ENCODE data around the gene IGSF9B. TPM values are rescaled to one million over a fixed set of nuclear protein-coding genes. Genes with fewer than 3 reads are reported as not detected.

IGSF9B gene
- polyA plus RNA-seq, 4 donors: 3.1 to 7.9 (median 6.1) TPM

DNA sequence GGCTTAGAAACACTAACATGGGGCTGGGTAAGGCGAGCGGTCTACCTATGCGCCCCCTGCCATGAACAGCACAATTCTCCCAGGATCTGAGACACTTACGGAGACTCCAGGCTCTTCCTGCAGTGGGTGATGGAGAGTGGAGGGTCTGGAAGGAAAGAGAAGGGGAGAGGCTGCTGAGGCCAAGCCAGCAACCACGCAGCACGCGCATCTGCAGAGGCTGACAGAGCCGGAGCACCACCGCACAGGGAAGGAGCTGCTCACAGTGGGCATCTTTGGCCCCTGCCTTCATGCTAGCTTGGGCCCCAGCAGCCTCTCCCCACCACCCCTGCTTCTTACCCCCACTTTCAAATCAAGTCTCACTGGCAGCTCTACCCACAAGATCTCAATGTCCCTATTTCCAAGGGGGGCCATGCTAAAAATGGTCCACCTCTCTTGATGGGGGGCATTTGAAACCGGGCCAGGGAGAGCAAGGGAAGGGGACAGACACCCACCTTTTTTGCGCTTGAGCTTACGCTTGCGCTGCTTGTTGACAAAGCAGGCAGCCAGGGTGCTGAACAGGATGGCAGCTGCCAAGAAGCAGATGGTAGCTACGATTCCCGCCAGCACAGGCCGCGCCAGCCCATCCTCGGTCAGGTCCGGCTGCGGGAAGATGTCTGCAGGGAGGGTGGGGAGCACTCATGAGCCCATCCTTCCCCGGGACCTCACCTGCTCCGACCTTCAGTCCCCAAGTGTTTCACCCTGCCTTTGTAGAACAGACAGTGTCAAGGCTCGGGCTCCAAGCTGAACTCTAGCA lies 34.5 kb downstream of the IGSF9B start:
- DNase-seq (ENCODE audit: low read depth in 4 of 4, low spot score in 2 of 4): no peak

DNA sequence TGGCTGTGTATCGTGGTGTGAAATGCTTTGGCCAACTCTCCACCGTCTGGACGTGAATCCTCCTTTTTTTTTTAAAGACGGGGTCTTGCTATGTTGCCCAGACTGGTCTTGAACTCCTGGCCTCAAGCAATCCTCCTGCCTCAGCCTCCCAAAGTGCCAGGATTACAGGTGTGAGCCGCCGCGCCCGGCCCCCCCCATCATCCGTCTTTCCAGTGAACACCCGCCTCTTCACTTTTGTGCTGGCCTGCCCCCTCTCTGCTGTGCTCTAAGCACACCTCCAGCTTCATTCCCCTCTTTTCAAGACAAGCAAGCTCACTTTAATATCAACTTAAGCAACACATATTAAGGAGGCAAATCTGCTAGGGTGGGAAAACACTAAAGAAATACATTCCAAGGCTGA lies 35.3 kb downstream of the IGSF9B start:
- no peak for DNase-seq (ENCODE audit: low read depth in 4 of 4, low spot score in 2 of 4)

DNA sequence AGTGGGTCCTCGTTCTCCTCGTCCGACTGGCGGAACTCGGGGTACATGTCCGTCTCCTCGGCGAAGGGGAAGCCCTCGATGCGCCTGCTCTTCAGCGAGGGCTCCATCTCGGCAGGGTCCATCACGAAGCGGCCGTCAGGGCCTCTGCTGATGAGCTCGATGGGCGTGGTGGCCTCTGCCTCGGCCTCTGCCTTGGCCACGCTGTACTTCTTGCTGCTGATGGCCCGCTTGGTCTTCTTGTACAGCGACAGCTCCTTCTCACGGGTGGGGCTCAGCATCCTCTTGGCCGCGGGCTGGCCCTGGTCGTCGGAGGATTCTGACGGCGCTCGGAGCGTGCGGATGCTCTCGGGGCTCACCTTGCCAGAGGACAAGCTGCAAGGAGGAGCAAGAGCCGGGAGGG lies 35.7 kb downstream of the IGSF9B start:
- DNase-seq (ENCODE audit: low read depth in 4 of 4, low spot score in 2 of 4): no peak

DNA sequence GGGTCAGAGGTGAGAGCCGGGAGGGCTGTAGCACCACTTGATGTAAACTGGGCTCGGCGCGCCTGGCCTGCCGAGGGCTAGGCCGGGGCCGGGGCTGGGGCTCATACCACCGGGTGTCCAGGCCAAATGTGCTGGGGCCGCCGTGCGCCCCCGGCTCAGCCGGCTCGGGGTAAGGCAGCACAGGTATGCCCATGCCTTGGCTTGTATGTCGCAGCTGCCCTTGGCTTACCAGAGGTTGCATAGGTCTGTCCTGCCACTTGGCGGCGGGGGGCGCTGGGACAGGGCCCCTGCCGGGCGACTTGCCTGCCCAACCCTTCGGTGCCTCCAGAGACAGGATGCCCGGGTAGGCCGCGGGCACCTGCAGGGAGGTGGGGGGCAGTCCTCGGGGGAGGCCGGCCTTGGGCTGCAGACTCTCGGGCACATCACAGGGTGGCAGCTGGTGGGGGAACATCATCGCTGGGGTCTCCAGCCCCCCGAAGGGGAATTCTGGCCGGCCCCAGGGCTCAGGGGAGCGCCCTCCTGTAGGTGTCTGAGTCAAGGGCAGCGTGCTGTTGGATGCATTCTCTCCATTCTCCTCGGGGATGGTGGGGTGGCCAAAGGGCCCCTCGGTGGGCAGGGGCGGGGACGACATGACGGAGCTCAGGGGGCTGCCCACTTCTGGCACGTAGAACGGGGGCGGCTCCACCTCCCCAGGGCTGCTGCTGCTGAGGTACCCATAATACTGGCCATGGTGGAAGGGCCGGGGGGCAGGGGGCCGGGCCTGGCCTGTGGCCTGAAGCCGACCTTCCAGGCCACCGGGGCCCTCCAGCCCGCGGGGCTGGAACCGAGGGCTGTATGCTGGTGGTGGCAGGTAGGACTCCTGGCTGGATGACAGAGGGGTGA lies 36.4 kb downstream of the IGSF9B start:
- DNase-seq (ENCODE audit: low read depth in 4 of 4, low spot score in 2 of 4): no peak

DNA sequence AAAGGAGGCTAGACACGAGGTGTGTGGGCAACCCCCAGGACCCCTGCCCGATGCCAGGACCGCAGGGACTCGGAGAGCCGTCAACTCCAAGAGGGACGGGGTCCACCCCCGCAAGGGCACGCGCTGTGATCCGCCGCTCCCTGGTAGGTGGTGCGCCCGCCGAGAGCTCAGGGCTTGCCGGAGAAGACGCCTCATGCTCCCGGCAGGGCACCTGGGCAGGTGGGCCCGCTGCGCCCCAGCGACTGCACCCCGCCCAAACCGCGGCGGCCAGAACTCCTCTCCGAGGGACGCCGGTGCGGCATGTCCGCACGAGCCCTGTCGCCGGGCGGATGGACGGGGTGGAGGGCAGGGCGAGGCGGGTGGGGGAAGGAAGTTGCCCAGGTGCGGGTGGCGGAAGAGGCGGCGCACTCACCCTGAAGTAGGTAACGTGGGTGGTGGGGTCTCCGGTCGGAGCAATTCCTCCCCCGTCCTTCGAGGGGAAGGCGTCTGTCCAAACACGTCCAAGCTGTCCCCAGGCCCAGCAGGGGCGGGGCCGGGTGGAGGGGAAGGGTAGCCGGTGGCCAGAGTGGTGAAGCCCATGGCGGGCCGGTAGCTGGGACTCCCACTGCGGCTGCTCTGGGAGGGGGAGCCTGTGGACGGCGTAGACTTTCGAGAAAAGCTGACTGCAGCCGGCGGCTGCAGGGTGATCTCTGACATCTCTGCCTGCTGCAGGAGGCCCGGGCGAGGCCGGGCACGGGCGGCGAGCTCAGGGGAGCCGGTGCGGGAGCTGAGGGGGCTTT lies 37.2 kb downstream of the IGSF9B start:
- DNase-seq (ENCODE audit: low read depth in 4 of 4, low spot score in 2 of 4): no peak

DNA sequence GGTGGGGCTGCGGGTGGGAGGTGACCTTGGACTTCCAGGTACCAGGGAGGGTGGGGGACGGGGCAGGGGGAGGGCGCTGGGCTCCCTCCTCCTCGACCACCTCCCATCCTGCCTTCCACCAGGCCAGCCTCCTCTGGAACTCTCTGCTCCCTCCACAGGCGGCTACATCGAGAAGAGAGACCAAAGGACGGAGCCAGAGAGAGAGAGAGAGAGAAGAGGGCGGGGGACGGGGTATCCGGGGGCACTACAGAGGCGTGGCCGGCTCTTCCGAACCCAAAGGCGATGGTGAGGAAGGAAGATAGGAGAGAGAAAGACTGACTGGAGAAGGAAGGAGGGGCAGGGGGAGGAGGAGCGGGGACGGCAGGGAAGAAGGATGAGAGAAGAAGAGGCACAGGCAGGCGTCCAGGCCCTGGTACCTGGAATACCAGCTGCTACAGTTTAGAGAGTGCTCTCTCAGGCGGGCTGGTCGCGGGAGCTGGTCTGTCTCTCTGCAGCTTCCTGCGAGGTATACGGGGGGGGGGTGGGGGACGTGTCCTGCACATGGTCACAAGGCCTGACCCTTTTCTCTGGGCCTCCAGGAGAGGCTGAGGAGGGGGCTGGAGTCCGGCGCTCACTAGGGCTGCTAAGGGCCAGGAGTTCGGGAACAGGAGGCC lies 38.0 kb downstream of the IGSF9B start:
- no peak for DNase-seq (ENCODE audit: low read depth in 4 of 4, low spot score in 2 of 4)

DNA sequence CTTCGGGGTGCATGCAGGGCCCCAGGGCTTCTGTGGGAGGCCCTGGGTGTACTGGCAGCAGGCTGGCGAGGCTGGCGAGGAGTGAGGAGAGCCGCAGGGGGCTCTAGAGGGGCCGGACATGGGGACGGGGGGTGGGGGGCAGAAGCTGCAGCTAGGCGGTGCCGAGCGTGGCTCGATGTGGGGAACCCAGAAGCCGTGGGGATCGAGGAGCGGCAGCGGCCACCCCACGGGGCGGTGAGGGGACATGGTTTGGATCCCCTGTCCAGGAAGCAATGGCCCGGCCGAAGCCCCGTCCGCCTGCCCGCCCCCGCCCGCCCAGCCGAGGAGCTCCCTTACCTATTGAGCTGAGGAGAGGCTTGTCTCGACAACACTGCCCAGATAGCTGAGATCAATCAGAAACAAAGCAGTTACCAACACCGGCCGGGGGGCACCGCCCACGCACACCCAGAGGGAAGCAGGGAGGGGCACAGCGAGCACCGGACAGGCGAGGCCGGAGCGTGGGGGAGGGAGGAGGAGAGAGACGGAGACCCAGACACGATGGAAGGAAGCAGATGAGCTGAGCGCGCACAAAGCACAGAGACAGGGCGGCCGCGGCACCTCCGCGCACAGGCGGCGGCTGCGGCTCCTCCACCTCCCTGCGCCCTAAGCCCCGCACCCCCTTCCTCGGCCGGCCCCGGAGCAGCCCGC lies 38.7 kb downstream of the IGSF9B start:
- no peak for DNase-seq (ENCODE audit: low read depth in 4 of 4, low spot score in 2 of 4)

DNA sequence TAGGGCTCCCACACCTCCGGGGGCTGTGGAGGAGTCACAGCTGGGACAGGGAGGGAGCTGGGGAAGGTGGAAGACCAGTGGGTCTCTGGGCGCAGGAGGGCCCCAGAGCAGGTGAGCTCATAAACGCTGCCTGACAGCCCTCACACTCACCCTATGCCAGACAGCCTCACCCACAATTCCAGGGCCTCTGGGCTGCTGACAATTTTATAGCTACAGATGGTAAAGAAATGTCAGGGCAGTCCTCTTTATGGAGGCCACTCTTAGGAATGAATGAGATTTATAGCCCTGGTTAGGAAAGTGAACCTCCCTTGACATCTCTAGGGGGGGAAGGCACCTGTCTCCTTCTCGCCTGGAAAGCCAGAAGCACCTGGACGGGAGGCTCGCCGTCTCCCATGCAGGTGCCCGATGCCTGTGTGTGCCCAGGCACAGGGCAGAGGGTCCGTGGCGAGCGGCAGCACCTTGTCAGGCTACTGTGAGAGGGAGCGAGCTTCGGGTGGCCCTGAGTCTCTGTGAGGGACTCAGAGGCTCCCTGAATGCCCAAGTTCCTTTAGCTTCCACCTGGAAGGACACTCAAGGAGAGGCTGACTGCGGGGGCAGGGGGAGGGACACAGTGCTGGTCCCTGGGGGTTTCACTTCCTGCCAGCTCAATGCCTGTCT lies 39.9 kb downstream of the IGSF9B start:
- DNase-seq (ENCODE audit: low read depth in 4 of 4, low spot score in 2 of 4): no peak

DNA sequence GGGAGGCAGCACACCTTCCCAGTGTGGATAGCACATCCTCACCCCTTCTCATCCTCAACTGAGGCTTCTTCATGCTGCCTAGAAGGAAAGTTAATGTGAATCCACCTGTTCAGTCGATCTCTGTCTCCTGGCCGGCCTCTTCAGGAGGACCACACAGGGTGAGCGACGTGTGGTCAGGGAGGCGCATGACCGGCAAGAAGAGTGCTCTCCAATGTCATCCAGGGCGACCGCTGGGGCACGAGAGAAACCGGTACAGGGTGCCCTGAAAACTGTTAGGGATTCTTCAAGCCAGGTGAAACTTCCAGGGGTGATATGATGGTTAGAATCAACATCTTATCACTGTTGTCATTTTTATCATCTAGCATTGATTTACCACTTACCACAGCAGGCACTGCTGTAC lies 43.0 kb downstream of the IGSF9B start:
- no peak for DNase-seq (ENCODE audit: low read depth in 4 of 4, low spot score in 2 of 4)

DNA sequence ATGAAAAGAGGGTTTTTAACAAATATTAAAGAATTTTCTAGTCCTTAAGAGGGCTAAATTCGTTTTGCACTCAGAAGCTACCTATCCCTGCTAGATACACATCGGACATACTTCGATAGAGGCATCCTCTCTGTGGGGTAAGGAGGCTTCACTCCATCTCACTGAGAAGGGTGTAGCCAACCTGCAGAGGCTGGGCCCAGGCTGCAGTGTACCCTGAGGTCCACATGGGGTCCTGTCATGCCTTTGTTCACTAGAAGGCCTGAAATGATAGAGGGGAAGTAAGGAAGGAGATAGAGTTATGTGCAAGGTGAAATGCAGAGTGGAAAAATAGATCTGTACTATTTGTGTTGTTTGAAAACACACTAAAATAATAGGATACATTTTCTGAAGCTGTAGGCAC lies 45.6 kb downstream of the IGSF9B start:
- DNase-seq (ENCODE audit: low read depth in 4 of 4, low spot score in 2 of 4): no peak

DNA sequence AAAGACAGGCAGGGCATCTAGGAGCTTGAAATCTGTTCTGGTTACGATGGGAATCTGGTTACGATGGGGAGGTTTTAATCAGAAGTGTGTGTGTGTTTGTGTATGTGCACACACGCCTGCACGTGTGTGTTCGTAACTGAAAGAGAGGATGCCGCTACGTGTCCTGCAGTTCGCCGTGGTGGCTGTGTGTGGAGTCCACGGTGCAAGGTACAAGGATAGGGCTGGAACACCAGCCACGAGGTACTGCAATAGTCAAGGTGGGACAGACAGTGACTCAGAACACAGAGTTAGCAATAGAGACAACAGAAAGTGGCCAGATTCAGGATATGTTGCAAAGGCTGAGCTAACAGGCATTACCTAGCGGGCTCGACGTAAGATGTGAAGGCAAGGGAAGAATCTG lies 46.7 kb downstream of the IGSF9B start:
- DNase-seq (ENCODE audit: low read depth in 4 of 4, low spot score in 2 of 4): no peak

DNA sequence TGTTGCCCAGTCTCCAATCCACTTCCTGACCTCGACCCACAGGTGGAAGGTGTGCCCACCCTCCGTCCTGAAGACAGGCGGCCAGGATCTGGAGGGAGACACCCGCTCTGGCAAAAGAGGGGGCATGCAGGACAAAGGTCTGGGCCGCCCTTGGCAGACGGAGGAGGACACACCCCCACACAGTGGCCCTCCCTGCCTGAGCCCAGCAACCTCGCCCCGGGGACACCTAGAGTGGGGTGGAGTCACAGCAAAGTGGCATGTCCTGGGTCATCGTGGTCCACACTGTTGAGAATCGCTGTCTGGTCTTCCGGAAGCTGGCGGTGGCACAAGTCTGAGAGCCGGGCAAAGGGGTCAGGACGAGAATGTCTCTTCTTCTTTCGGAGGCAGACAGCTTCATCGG lies 47.9 kb downstream of the IGSF9B start:
- no peak for DNase-seq (ENCODE audit: low read depth in 4 of 4, low spot score in 2 of 4)

DNA sequence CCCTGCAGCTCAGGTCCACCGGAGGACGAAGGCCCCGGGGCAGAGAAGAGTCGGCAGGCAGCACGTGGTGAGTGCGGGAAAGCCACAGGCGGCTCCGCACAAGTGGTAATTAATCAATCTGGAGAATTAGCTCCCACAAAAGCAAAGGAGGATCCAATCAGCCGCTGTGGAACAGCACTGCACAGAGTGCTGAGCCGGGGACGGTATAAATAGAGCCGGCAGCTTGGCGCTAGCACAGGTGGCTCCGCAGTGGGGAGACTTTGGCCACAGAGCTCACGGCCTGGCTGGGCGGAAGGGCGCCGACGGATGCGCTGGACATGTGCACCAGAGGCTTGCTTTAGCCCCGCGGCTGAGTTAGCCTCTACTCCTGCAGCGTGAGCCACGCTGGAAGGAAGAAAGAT lies 48.9 kb downstream of the IGSF9B start:
- DNase-seq (ENCODE audit: low read depth in 4 of 4, low spot score in 2 of 4): no peak

DNA sequence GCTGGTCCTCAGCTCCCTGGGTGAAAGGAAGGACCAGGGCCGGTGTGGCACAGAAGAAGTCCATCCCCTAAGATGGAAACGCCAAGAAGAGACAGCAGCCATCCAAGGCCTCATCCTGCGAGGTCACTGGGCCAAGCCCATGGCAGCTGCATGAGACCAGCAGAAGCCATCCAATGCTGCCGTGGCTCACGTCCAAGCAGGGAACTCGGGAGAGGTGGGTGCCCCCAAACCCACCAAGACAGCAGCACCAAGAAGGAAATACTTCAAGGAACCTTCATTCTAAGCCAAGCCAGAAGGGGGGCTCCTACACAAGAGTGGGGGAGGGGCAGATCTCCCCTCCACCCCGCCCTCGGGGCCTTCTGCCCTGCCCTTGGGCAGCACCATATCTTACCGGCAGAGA lies 49.6 kb downstream of the IGSF9B start:
- DNase-seq (ENCODE audit: low read depth in 4 of 4, low spot score in 2 of 4): no peak

DNA sequence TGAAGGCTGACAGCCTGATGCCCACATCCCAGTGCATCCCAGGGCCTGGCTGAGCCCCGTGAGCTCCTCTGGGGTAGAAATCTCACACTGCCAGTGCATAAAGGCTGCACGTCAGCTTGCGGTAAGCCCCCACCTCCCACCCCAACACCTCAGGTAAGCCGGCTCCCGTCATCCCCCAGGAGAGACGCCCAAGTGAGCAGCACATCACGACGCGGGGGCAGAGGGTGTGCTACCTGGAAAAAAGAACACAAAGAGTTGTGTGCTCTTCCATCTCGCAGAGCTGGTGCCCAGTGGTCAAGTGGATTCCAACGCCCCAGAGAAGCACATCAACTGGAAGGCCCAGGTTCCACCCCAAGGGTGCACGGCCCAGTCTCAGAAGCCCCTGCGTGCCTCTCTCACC lies 50.0 kb downstream of the IGSF9B start:
- no peak for DNase-seq (ENCODE audit: low read depth in 4 of 4, low spot score in 2 of 4)

DNA sequence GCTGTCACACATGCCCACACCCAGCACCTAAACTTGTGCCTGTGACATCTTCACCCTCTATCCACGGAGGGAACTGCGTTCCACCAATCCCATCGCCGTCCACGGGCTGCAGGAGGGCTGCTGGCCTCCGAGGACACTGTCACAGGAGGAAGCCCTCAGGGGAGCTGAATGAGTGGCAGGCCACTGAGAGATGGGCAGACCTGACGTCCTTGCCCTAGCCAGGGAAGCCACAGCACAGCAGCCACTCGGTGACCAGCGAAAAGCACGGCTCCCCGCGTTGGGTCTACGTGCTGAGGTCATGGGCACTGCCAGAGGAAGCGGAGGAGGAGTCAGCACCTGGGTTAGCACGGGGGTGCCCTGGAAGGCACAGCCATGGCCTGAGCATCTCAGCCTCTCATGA lies 50.5 kb downstream of the IGSF9B start:
- no peak for DNase-seq (ENCODE audit: low read depth in 4 of 4, low spot score in 2 of 4)

DNA sequence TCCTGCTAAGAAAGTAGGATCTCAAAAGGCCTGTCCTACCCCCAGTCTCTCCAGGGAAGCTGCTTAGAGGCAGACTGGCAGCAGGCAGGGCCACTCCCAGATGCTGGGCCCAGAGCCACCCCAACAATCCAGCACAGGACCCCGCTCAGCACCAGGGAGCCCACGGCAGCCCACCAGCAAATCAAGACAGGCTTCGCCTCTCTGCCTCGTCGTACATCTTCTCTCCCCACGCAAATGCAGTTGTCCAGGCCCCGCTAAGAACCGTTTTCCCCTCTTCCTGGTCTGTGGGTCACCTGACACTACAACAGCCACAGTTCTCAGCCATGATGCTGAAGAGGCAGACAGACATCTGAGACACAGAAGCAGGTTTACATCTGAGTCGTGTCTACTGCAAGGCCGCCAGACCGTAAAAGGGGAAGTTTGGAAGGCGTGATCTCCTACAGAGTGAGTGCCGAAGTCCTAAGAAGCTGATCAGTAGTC lies 51.1 kb downstream of the IGSF9B start:
- DNase-seq (ENCODE audit: low read depth in 4 of 4, low spot score in 2 of 4): no peak

DNA sequence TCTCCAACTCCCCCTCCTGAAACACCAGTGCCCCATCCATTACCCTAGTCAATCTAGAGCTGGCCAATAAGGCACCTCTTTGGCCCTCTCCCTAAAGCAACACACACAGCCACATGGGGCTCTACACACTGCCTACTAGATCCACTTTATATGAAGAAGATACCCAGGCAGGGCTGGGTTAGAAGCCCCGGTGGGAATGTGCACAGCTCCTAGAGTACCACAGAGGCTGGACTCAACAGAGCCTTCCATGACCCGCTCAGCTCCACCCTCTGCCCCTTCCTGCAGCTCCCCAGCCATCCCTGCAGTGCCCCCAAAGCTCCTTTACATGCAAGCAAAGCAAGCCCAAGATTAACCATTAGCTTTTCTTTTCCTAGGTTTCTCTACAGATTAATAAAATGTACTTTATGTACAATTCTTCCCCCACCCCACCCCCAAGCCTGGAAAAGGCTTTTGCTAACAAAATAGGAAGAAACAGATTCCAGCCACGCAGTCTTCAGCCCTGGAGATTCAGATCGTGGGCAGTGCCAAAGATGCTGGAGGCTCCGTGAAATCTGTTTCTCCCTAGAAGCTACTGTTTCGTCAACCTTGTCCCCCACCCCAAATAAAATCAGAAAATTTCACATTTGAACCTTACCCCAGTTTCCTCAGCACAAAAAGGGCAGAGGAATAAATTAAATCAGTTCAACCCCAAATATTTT lies 51.8 kb downstream of the IGSF9B start:
- DNase-seq (ENCODE audit: low read depth in 4 of 4, low spot score in 2 of 4): no peak
